H9 (cell line): ENCODE measurements around the gene GNA12. TPM values are rescaled to one million over a fixed set of nuclear protein-coding genes. Genes with fewer than 3 reads are reported as not detected.

ENCODE experiments used
- DNase-seq: peaks from one replicate; pipeline ENCODE4 v3.0.0-alpha.2; 2017
- H2AFZ ChIP-seq: one replicate; pipeline ENCODE4 v1.6.1; 2013; ENCODE audit warnings: mild to moderate bottlenecking, low read length, control low read depth, moderate library complexity
- H2AK5ac ChIP-seq: 2 replicates; pipeline ENCODE4 v1.6.1; 2013; ENCODE audit warnings: low read length, control low read depth, mixed read lengths; ENCODE audit not compliant: insufficient read length
- H2BK120ac ChIP-seq: one replicate; pipeline ENCODE4 v1.6.1; 2013; ENCODE audit warnings: low read depth, mild to moderate bottlenecking, low read length, control low read depth, inconsistent platforms; ENCODE audit not compliant: poor library complexity, severe bottlenecking
- H2BK12ac ChIP-seq: 2 replicates; pipeline ENCODE4 v1.6.1; 2013; ENCODE audit warnings: low read length, control low read depth, mixed read lengths, low read depth; ENCODE audit not compliant: insufficient read length
- H2BK15ac ChIP-seq: 2 replicates; pipeline ENCODE4 v1.6.1; 2013; ENCODE audit warnings: low read depth, low read length, control low read depth
- H2BK20ac ChIP-seq: one replicate; pipeline ENCODE4 v1.6.1; 2013; ENCODE audit warnings: low read depth, mild to moderate bottlenecking, low read length, control low read depth, inconsistent platforms; ENCODE audit not compliant: poor library complexity, severe bottlenecking
- H2BK5ac ChIP-seq: 2 replicates; pipeline ENCODE4 v1.6.1; 2013; ENCODE audit warnings: low read length, control low read depth, mixed read lengths; ENCODE audit not compliant: insufficient read length
- H3K14ac ChIP-seq: 2 replicates; pipeline ENCODE4 v1.6.1; 2013; ENCODE audit warnings: low read length, control low read depth; ENCODE audit not compliant: insufficient read depth
- H3K18ac ChIP-seq: 2 replicates; pipeline ENCODE4 v1.6.1; 2013; ENCODE audit warnings: low read depth, mild to moderate bottlenecking, mixed read lengths, low read length, control low read depth; ENCODE audit not compliant: insufficient read length
- H3K23ac ChIP-seq: 2 replicates; pipeline ENCODE4 v1.6.1; 2013; ENCODE audit warnings: low read length, control low read depth, mixed read lengths, low read depth; ENCODE audit not compliant: insufficient read length
- H3K23me2 ChIP-seq: 2 replicates; pipeline ENCODE4 v1.6.1; 2013; ENCODE audit warnings: low read depth, mild to moderate bottlenecking, mixed read lengths, low read length, control low read depth; ENCODE audit not compliant: insufficient read length, poor library complexity, severe bottlenecking
- H3K27ac ChIP-seq: 2 replicates; pipeline ENCODE4 v1.5.1; 2013; ENCODE audit warnings: low read length, control low read depth, mixed read lengths, low read depth; ENCODE audit not compliant: insufficient read length
- H3K27me3 ChIP-seq: 2 replicates; pipeline ENCODE4 v1.6.1; 2013; ENCODE audit warnings: low read length, control low read depth, inconsistent platforms; ENCODE audit not compliant: insufficient read depth
- H3K4ac ChIP-seq: 2 replicates; pipeline ENCODE4 v1.6.1; 2013; ENCODE audit warnings: low read depth, mild to moderate bottlenecking, control low read depth, inconsistent platforms, low read length, moderate library complexity
- H3K4me1 ChIP-seq: 2 replicates; pipeline ENCODE4 v1.6.1; 2013; ENCODE audit warnings: low read length, control low read depth, inconsistent platforms; ENCODE audit not compliant: insufficient read depth
- H3K4me2 ChIP-seq: 2 replicates; pipeline ENCODE4 v1.6.1; 2013; ENCODE audit warnings: low read length, control low read depth, mixed read lengths; ENCODE audit not compliant: insufficient read length, insufficient read depth
- H3K56ac ChIP-seq: 2 replicates; pipeline ENCODE4 v1.6.1; 2013; ENCODE audit warnings: low read depth, mild to moderate bottlenecking, mixed read lengths, low read length, control low read depth; ENCODE audit not compliant: insufficient read length
- H3K79me1 ChIP-seq: 2 replicates; pipeline ENCODE4 v1.6.1; 2013; ENCODE audit warnings: low read depth, mild to moderate bottlenecking, moderate library complexity, low read length, control low read depth, inconsistent platforms; ENCODE audit not compliant: insufficient read depth, poor library complexity, severe bottlenecking
- H3K79me2 ChIP-seq: 2 replicates; pipeline ENCODE4 v1.6.1; 2013; ENCODE audit warnings: low read length, control low read depth, inconsistent platforms; ENCODE audit not compliant: insufficient read depth
- H3K9ac ChIP-seq: 2 replicates; pipeline ENCODE4 v1.6.1; 2013; ENCODE audit warnings: low read length, control low read depth, mixed read lengths; ENCODE audit not compliant: insufficient read length; ENCODE audit errors: extremely low read depth
- H3K9me3 ChIP-seq: one replicate; pipeline ENCODE4 v1.6.1; 2013; ENCODE audit warnings: low read depth, low read length, inconsistent platforms; ENCODE audit not compliant: control insufficient read depth
- H3T11ph ChIP-seq: one replicate; pipeline ENCODE4 v1.6.1; 2013; ENCODE audit warnings: mild to moderate bottlenecking, low read length, control low read depth, inconsistent platforms
- H4K20me1 ChIP-seq: one replicate; pipeline ENCODE4 v1.6.1; 2013; ENCODE audit not compliant: control insufficient read depth, insufficient read length, insufficient read depth
- H4K5ac ChIP-seq: 2 replicates; pipeline ENCODE4 v1.6.1; 2013; ENCODE audit warnings: low read depth, mild to moderate bottlenecking, mixed read lengths, low read length, control low read depth; ENCODE audit not compliant: insufficient read length
- H4K8ac ChIP-seq: replicated peaks from 2 replicates; pipeline ENCODE4 v1.6.1; 2013; ENCODE audit warnings: low read length, control low read depth, mixed read lengths, low read depth; ENCODE audit not compliant: insufficient read length
- H4K91ac ChIP-seq: 2 replicates; pipeline ENCODE4 v1.6.1; 2013; ENCODE audit warnings: low read depth, mild to moderate bottlenecking, moderate library complexity, mixed read lengths, low read length, control low read depth; ENCODE audit not compliant: insufficient read length
- H3K27ac Mint-ChIP-seq, 3 experiments: 2 replicates in 2 of 3; 3 replicates in 1 of 3; pipeline ENCODE4 v1.8.0; 2020 to 2021; ENCODE audit warnings: mixed read lengths in 3 of 3, mild to moderate bottlenecking in 1 of 3, moderate library complexity in 1 of 3
- H3K27me3 Mint-ChIP-seq: 2 replicates; pipeline ENCODE4 v1.8.0; 2021; ENCODE audit warnings: low read depth, mild to moderate bottlenecking, moderate library complexity, mixed read lengths
- H3K36me3 Mint-ChIP-seq, 3 experiments: 2 replicates in 2 of 3; 3 replicates in 1 of 3; pipeline ENCODE4 v1.8.0; 2020 to 2021; ENCODE audit warnings: low read depth in 3 of 3, mixed read lengths in 3 of 3; ENCODE audit not compliant: insufficient read depth in 1 of 3
- H3K4me1 Mint-ChIP-seq, 2 experiments: 2 replicates each; pipeline ENCODE4 v1.8.0; 2020; ENCODE audit warnings: mixed read lengths in 2 of 2
- H3K4me3 Mint-ChIP-seq, 2 experiments: 2 replicates in 1 of 2; 3 replicates in 1 of 2; pipeline ENCODE4 v1.8.0; 2020 to 2021; ENCODE audit warnings: mild to moderate bottlenecking in 2 of 2, mixed read lengths in 2 of 2, moderate library complexity in 1 of 2
- H3K9me3 Mint-ChIP-seq, 2 experiments: 2 replicates in 1 of 2; 3 replicates in 1 of 2; pipeline ENCODE4 v1.8.0; 2020; ENCODE audit warnings: mild to moderate bottlenecking in 2 of 2, mixed read lengths in 2 of 2, moderate library complexity in 1 of 2
- WGBS: extraction: QIAGEN DNeasy Blood & Tissue Kit; methylation state at CpG from one replicate; pipeline ENCODE4 v1.1.7; 2013; ENCODE audit warnings: missing lambda C conversion rate, low lambda C conversion rate, mixed read lengths; ENCODE audit not compliant: insufficient read length; ENCODE audit errors: extremely low coverage; 5-methylcytosine and 5-hydroxymethylcytosine counted together
- total RNA-seq: library from RNA; stranded (reverse); gene quantifications from 2 replicates; pipeline ENCODE4 v1.2.1, GENCODE V29; 2021
- TF ChIP-seq, protein P1 (sequence below): fragments of 200-600 bp; sonication (generic); conservative IDR thresholded peaks from 3 replicates; pipeline ENCODE4 v1.8.0; 2021; ENCODE audit warnings: antibody characterized with exemption, mild to moderate bottlenecking

GNA12 gene
- total RNA-seq, 1 experiment from 2014 or later: 60.2 TPM

DNA sequence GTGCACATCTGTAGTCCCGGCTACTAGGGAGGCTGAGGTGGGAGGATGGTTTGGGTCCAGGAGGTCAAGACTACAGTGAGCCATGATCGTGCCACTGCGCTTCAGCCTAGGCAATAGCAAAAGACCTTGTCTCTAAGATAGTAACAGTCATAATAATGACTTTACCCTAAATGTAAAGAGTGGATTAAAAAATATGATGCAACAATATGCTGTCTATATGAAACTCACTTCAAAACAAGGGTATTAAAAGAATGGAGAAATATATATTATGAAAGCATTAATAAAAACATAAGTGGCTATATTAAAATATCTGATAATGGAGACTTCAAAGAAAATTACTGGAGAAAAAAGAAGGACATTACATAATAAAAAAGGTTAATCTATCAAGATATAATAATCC lies 5.7 kb downstream of the GNA12 start:
- Histone ChIP-seq H4K8ac (no peak overlapping the region), H4K20me1 (no peaks in the 10 kb centered on the region), H2BK20ac (no peak overlapping the region), H2BK15ac (no peak overlapping the region), H3K56ac (no peak overlapping the region), H3K4me1 (peaks cover 4% of the 10 kb centered on the region), H3K27ac (no peak overlapping the region), H3K14ac (no peak overlapping the region), H2AFZ (no peak overlapping the region), H3K23ac (no peak overlapping the region), H2BK120ac (no peak overlapping the region), H3K4ac (no peak overlapping the region), H3K9me3 (no peaks in the 10 kb centered on the region), H3K27me3 (no peaks in the 10 kb centered on the region), H4K91ac (no peak overlapping the region), H3K79me2 (peaks cover 67% of the 10 kb centered on the region), H3K79me1 (peaks cover 16% of the 10 kb centered on the region), H3K18ac (no peak overlapping the region), H2AK5ac (no peak overlapping the region), H3K23me2 (no peaks in the 10 kb centered on the region), H3T11ph (no peak overlapping the region), H4K5ac (no peak overlapping the region), H2BK12ac (no peak overlapping the region), H3K4me2 (no peak overlapping the region), H3K9ac (no peak overlapping the region), H2BK5ac (no peak overlapping the region)
- no peaks in the 10 kb centered on the region for H3K27me3 Mint-ChIP-seq
- TF ChIP-seq, protein P1, sequence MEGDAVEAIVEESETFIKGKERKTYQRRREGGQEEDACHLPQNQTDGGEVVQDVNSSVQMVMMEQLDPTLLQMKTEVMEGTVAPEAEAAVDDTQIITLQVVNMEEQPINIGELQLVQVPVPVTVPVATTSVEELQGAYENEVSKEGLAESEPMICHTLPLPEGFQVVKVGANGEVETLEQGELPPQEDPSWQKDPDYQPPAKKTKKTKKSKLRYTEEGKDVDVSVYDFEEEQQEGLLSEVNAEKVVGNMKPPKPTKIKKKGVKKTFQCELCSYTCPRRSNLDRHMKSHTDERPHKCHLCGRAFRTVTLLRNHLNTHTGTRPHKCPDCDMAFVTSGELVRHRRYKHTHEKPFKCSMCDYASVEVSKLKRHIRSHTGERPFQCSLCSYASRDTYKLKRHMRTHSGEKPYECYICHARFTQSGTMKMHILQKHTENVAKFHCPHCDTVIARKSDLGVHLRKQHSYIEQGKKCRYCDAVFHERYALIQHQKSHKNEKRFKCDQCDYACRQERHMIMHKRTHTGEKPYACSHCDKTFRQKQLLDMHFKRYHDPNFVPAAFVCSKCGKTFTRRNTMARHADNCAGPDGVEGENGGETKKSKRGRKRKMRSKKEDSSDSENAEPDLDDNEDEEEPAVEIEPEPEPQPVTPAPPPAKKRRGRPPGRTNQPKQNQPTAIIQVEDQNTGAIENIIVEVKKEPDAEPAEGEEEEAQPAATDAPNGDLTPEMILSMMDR: no peak
- no peaks in the 10 kb centered on the region for H3K9me3 Mint-ChIP-seq
- no peak overlapping the region; a peak in 1 of 5 replicates for H3K4me3 Mint-ChIP-seq
- H3K4me1 Mint-ChIP-seq: peaks cover 37 to 50% of the 10 kb centered on the region in 2 experiments
- H3K36me3 Mint-ChIP-seq: peaks cover 29 to 66% (median 57%) of the 10 kb centered on the region in 3 experiments
- no CpG with 5 or more reads among the region's 3 CpGs for WGBS
- peak overlapping the region in 2 of 3 experiments; percentile 0 to 52; a peak in 1 of 7 replicates for H3K27ac Mint-ChIP-seq
- no peak for DNase-seq
